KOPT-K1 (cell line): ENCODE data around the gene PADI3.

Experiments
- H3K27ac ChIP-seq: fragments of 200-600 bp; sonication (generic); 2 replicates; pipeline ENCODE4 v1.5.1; 2016; ENCODE audit warnings: antibody characterized with exemption, mild to moderate bottlenecking, low read depth, low read length; ENCODE audit not compliant: poor library complexity, severe bottlenecking
- H3K36me3 ChIP-seq: fragments of 200-600 bp; sonication (generic); 2 replicates; pipeline ENCODE4 v1.5.1; 2017; ENCODE audit warnings: antibody characterized with exemption, mild to moderate bottlenecking, low read length, moderate library complexity; ENCODE audit not compliant: insufficient read depth
- H3K9me3 ChIP-seq: fragments of 200-600 bp; sonication (generic); 2 replicates; pipeline ENCODE4 v1.5.1; 2017; ENCODE audit warnings: antibody characterized with exemption, low read length, mild to moderate bottlenecking; ENCODE audit not compliant: insufficient read depth, poor library complexity, severe bottlenecking

The PADI3 gene

GRCh38 chr1:17287130-17287776 lies 38.4 kb downstream of the PADI3 start:
- no peaks in the 10 kb centered on the region for H3K9me3 ChIP-seq
- H3K27ac ChIP-seq, result no peak overlapping the region
- no peaks in the 10 kb centered on the region for H3K36me3 ChIP-seq

DNA sequence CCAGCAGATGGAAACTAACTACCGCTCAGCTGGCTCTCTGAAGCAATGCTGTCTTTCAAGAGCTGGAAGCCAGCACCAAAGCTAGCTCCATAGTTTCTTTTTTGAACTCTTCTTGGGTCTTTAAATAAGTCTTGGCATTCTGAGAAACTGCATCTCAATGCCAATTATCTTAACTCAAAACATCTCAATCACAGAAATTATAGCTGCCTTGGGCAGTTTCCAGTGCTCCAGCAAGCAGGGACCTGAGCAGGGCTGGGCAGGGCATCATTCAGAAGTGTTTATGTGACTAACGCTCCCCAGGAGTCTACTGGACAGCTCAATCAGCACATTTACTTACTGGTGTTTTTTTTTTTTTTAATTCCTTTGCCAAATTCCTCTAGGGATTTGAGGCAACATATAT lies 40.8 kb downstream of the PADI3 start:
- Histone ChIP-seq H3K27ac (no peak overlapping the region), H3K9me3 (no peaks in the 10 kb centered on the region), H3K36me3 (no peaks in the 10 kb centered on the region)

DNA sequence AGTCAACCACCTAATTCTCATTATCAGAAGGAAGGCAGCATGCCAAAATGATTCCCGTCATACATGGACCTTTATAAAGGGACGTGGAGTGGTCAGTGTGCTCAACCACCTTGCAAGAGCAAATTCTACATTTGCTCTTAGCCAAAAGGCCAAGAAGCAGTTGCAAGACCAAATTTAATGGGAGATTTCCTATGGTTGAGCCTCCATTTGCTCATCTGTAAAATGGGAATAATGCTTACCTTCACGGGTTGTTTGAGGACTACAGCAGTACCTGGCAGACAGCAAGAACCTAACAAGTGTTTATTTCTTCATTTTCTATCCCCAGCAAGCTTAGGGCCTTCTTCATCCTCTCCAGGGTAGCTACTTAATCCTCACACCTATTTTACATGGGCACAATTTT lies 41.7 kb downstream of the PADI3 start:
- no peaks in the 10 kb centered on the region for H3K36me3 ChIP-seq
- no peaks in the 10 kb centered on the region for H3K9me3 ChIP-seq
- H3K27ac ChIP-seq, result no peak overlapping the region

DNA sequence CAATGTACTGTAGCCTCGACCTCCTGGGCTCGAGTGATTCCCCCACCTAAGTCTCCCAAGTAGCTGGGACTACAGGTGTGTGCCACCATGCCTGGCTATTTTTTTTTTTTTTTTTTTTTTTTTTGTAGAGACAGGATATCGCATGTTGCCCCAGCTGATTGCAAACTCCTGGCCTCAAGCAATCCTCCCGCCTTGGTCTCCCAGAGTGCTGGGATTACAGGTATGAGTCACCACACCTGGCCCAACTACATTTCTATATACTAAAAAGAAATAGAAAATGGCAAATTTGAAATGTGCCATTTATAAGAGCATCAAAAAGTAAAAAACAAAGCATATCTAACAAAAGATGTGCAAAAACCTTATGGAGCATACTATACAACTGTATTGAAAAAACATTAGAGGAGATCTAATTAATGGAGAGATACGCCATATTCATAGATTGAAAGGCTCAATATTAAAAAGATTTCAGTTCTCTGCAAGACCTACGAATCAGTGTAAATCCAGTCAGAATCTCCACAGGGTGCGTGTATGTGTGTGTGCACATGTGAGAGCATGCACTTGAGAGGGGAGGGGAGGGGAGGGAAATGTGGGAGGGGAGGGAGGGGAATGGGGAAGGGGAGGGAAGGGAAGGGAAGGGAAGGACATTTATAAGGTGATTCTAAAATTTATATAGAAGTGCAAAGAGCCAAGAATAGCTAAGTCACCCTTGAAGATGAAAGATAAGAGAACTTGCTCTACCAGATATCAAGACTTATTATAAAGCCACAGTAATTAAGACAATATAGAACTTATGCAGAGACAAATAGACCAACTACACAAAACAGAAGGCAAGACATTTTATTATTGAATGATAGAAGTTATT lies 43.6 kb downstream of the PADI3 start:
- Histone ChIP-seq H3K9me3 (no peaks in the 10 kb centered on the region), H3K36me3 (no peaks in the 10 kb centered on the region), H3K27ac (no peak overlapping the region)

DNA sequence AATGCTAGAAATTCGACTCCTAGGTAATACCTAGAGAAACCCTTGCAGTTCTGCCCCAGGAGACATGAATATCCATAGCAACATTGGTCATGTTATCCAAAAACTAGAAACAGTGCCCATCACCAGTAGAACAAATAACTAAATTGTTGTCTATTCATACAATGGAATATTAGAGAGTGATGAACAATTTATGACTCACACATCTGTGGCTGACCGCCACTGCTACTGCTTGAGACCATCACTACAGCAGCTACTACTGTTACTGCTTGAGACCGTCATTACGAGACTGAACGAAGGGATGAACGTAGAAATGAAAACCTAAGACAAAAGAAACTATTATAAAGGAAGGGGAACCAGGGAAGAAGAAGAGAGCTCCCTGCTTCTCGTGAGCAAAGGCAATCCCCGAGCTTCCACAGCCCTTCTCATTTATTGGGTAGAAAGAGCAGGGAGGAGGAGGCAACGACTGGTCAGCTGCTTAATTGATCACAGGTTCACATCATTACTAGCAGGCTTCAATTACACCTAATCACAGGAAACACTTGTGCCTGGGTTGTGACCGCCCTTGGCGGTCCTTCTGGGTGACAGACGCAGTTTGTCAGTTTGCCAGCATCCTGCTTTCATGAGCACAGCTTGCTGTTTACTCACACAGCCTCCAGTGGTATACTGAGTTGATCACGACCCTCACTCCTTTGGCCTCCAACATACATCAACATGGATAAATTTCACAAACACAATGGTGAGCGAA lies 45.0 kb downstream of the PADI3 start:
- Histone ChIP-seq H3K9me3 (no peaks in the 10 kb centered on the region), H3K27ac (no peak overlapping the region), H3K36me3 (no peaks in the 10 kb centered on the region)

GRCh38 chr1:17295292-17295691 lies 46.4 kb downstream of the PADI3 start:
- Histone ChIP-seq H3K9me3 (no peaks in the 10 kb centered on the region), H3K36me3 (no peaks in the 10 kb centered on the region), H3K27ac (no peak overlapping the region)

- H3K27ac ChIP-seq, result no peak overlapping the region
- no peaks in the 10 kb centered on the region for H3K36me3 ChIP-seq
- H3K9me3 ChIP-seq, result peaks cover 4% of the 10 kb centered on the region
Observed at GRCh38 chr1:17296086-17296485, 47.2 kb downstream of the PADI3 start.

- Histone ChIP-seq H3K9me3 (peaks cover 21% of the 10 kb centered on the region), H3K36me3 (no peaks in the 10 kb centered on the region), H3K27ac (no peak overlapping the region)
Observed at GRCh38 chr1:17297991-17298390, 49.1 kb downstream of the PADI3 start.

DNA sequence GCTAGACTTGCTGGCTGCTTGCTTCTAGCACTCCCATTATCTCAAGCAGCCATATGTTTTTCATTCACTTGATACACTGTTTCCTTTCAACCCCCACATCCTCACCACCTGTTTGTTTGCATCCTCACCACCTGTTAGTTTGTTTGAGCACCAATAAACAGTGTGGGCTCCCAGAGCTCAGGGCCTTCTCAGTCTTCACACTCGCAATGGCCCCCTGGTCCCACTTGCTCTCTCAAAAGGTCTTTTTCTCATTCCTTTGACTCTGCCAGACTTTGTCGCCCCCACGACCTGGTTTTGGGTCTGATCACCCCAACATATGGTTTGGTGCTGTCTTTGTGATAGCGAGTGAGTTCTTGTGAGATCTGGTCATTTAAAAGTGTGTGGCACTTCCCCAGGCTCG lies 52.9 kb downstream of the PADI3 start:
- Histone ChIP-seq H3K36me3 (no peaks in the 10 kb centered on the region), H3K27ac (no peak overlapping the region), H3K9me3 (peaks cover 21% of the 10 kb centered on the region)

- peaks cover 21% of the 10 kb centered on the region for H3K9me3 ChIP-seq
- H3K36me3 ChIP-seq, result no peaks in the 10 kb centered on the region
- no peak overlapping the region for H3K27ac ChIP-seq
Observed at GRCh38 chr1:17304151-17304825, 55.4 kb downstream of the PADI3 start.

DNA sequence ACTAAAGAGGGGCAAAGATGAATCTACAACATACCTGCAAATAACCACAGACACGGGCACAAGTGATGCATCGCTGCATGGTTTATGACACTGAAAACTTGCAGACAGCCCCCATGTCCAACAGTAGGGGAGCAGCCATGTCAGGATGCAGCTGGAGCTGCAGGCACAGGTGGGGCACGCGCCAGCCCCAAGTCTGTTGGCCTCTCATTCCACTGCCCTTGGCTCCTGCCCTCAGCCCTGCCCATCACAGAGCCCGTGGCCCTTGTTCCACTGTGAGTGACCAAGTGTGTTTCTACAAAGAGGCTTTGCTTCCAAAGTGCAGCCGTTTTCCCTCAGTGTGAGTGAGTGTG lies 55.9 kb downstream of the PADI3 start:
- H3K27ac ChIP-seq, result no peak overlapping the region
- peaks cover 21% of the 10 kb centered on the region for H3K9me3 ChIP-seq
- no peaks in the 10 kb centered on the region for H3K36me3 ChIP-seq

GRCh38 chr1:17305576-17306095 lies 56.7 kb downstream of the PADI3 start:
- Histone ChIP-seq H3K27ac (no peak overlapping the region), H3K36me3 (no peaks in the 10 kb centered on the region)

GRCh38 chr1:17306407-17306806 lies 57.5 kb downstream of the PADI3 start:
- H3K27ac ChIP-seq, result no peak overlapping the region
- peaks cover 15% of the 10 kb centered on the region for H3K9me3 ChIP-seq
- no peaks in the 10 kb centered on the region for H3K36me3 ChIP-seq

More at GRCh38 chr1:17305576-17306095, 56.7 kb downstream of the PADI3 start:
- H3K9me3 ChIP-seq, result peaks cover 21% of the 10 kb centered on the region

DNA sequence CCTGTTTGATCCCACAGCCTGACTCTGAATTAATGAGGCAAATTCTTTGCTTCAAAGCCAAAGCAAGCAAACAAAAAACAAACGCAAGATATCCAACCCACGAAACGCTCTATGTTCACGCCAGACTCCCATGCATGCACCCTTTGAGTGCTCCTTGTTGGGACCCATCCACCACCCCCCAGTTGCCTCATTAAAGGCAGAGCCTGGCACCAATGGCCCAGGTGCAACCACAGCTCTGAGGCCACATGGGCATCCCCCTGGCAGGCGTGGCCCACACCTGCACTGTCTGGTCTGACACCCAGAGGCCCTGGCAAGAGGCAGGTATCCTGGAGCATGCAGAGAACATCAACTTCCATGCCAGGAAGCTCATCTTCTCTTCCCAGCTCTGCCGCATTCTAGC lies 58.0 kb downstream of the PADI3 start:
- Histone ChIP-seq H3K27ac (no peak overlapping the region), H3K9me3 (peaks cover 11% of the 10 kb centered on the region), H3K36me3 (no peaks in the 10 kb centered on the region)

DNA sequence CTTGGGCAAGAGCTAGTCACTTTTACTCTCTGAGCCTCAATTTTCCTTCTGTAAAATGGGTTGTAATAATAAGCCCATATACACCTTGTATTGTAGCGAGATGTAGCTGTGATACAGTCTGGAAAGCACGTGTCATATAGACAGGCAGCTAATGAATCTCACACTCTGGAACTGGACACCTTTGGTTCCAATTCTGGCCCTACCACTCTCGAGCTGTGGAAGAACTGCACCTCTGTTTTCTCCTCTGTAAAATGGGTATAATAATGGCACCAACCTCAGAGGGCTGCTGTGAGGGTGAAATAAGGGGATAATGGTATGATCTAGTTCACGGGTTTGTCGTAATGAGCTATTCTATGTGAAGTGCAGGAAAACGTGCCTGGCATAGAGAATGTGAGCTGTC lies 58.4 kb downstream of the PADI3 start:
- no peaks in the 10 kb centered on the region for H3K36me3 ChIP-seq
- peaks cover 6% of the 10 kb centered on the region for H3K9me3 ChIP-seq
- H3K27ac ChIP-seq, result no peak overlapping the region
